GOT3 (cell line): ENCODE data around the gene ZNF319.
A peak's percentile ranks its signal among the peaks of the same experiment; 100 is the strongest.
"Not testable (repeated sequence)": the region's sequence is repeated elsewhere in the genome, so short reads cannot be mapped to it uniquely, and the experiment has no call there.

Source experiments
- DNase-seq: peaks from one replicate; lab custom pipeline; 2025; ENCODE audit warnings: mixed read lengths; lab: John Stamatoyannopoulos, UW

The ZNF319 gene

DNA sequence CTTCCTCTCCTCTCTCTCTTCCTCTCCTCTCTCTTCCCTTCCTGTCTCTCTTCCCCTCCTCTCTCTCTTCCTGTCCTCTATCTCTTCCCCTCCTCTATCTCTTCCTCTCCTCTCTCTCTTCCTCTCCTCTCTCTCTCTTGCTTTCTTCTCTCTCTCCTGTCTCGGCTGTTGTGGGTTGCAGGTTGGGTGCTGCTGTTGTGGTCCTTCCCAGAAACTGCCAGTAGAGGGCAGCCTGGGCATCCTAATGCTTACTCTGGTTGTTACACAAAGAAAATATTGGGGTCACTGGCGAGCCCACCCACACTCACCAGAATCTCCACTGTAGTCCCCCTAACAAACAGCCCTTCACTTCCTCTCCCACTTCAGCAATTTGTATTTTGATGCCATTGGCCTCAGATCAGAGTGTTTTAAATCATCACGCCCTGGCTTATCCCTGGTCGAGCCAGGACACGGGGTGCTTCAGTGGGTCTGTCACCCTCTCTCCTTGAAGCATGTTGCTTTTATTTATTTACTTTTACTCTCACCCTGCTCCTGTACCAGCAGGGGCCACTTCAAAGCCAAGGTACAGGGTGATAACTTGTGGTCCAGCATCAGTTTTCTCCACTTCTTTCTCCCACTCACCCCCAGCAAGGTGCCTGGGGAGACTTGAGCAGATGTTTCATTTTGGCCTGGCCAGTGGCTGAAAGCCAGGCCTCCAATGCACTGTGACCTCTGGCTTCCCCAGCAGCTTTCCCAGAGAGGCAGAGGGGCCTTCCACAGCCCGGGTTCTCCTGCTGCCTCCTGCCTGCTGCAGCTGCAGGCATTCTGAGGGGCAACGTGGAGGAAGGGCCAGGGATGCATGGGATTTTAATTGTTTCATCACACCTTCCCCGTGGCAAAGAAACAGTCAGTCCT lies 20.4 kb upstream of the ZNF319 start:
- no peak for DNase-seq

DNA sequence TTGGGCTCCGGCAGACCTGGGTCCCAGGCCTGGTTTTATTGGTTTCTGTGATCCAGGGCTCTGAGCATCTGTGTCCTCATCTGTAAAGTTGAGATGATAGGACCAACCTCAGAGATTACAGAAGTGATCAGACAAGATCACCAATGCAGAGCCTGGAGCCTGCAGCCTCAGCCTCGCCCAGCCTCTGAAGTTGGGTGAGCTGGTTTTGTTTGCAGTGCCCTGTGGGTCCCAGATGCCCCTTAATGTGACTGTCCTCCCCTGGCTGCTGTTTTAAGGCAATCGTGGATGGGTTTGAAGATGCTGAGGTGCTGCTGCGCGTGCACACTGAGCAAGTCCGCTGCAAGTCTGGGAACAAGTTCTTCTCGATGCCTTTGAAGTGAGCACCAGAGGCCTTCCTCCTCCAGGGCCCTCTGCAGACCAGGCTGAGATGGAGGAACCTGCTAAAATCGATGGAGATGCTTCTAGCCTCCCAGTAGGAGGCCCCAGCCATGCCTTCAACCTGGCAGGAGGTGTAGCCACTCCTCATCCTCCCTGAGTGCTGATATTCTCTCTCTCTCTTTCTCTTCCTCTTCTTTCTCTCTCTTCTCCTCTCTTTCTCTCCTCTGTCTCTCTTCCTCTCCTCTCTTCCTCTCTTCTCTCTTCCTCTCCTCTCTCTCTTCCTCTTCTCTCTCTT lies 19.5 kb upstream of the ZNF319 start:
- DNase-seq, result no peak

DNA sequence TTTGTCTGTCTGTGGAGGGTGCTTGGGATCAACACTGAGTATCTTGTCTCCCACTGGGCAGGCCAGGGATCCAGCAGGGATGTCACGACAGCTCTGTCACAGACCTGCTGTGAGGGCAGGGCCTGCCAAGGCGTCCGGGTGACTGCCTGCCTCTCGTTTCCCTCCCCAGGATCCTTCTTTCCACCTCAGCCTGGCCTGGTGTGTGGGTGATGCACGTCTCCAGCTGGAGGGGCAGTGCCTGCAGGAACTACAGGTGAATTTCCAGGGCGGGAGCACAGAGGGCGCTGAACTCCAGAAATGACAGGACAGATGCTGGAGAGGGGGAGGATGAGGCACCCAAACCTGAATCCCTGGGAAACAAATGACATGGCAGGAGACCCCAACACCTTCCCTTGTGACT lies 18.3 kb upstream of the ZNF319 start:
- DNase-seq, result no peak

DNA sequence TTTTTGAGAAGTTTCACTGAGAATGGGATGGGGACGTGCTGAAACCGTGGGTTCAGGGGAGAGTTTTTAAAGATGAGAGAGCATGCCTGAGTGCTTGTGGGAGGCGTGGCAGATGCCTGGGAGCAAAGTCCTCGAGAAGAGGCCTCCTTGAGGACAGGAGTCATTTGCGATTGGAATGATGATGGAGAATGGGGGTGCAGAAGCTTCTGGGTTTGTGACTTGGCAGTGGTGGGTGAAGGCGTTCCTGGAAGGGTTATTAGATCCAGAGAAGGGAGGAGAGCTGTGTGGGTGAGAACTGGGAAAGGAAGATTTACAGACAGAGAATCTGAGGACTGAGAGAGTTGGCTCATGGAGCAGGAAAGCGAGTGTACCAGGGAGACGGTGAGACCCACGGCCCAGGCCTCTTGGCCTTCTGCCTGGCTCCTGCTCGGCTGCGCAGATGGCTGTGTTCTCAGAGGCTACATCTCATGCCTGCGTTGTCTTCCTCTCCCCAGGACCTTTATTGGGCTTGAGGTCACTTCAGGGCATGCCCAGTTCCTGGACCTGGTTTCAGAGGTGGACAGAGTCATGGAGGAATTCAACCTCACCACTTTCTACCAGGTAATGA lies 16.5 kb upstream of the ZNF319 start:
- no peak for DNase-seq

DNA sequence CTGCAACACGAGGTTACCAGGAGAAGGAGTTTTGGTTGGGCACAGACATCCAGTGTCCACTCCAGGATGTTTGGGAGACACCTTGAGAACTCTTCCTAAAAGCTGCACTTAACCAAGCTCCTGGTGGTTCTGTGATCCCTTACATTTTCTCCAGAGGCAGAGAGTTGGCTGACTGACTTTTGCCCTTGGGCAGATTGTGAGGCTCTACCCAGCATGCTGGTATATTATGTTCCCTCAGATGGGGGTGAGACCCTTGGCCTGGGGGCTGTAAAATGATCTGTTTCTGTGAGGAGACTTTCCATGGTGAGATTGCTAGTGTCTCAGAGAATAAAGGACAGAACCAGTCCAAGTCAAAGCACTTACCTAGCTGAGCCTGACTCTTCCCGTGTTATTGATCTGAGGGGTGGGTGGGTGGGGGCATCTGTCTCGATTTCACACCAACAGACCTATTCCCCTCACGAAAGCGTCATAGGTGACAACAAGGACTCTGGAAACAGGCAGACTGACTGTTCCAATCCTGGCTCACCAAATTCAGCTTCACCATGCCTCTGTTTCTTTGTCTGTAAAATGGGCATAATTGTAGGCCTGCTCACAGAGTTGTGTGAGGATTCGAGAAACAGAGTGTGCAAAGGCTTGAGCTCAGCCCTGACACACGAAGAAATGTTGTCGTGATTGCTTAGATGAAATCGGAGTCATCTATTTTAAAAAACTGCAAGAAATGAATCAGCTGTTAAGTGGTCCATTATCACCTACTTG lies 12.9 kb upstream of the ZNF319 start:
- DNase-seq, result no peak

DNA sequence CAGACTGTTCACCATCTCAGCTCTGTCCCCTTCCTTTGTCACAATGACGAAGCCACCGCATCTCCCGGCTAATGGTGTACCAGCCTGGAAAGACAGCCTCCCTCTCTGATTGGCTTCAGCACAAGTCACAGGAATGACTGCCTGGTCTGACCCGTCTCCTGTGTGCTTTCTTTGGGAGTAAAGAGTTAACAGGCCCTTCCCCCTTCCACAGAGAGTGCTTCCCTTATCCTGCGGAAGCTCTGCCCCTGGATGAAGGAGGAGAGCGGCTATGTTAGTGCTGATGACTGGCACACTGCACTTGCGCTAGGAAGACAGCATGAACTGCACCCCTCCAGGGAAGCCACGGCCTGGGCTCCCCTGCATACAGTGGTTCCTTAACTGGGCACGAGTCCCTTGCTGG lies 12.0 kb upstream of the ZNF319 start:
- DNase-seq, result no peak

DNA sequence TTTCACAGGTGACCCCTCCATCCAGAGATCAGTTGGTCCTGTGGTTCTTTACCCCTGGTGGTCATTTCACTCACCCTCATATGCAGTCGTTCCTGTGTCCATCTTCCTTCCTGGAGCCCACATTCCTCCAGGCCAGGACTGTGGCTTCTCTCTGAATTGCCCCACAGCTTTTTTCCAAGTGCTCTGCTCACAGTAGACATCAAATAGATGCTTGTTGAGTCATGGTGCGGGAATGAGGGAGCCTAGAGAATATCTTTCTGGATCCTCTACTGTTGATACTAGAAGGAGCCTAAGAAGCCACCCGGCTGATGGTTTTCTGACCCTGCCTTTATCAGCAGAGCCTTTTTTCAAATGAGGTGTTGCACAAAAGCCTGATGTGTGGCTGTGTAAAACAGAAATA lies 11.2 kb upstream of the ZNF319 start:
- no peak for DNase-seq

DNA sequence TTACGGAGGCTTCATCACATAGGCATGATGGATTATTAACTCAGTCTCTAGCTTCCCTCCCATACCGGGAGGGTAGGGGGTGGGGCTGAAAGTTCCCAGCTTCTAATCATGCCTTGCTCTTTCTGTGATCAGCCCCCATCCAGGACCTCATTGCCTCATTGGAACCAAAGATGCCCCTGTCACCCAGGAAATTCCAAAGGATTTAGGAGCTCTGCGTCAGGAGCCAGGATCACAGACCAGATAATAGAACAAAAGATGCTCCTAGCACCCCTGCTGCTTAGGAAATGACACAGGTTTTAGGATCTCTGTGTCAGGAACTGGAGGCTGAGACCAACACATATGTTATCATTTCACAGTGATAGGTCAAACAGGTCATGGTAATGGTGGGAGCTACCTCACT lies 10.4 kb upstream of the ZNF319 start:
- DNase-seq, result no peak

DNA sequence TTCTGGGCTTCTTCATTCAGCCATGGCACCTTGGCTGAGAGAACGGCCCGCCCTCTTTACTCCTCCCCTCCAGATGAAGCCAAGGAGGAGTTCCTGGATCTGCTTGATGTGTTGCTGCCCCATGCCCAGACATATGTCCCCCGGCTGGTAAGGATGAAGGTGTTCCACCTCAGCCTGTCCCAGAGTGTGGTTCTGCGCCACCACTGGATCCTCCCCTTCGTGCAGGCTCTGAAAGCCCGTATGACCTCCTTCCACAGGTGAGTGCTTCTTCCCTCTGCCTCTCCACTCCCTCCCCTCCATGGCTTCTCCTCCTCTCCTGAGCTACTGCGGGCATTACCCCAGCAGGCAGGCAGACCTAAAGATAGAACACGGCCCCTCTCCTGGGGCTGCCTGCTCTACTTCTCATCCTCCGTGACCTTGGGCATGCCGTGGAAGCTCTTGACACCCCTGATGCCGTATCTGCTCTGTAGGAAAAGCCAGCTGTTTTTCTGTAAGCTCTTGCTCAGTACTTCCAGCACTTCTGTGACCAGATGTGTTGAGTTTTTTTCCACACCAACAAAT lies 9.5 kb upstream of the ZNF319 start:
- no peak for DNase-seq

DNA sequence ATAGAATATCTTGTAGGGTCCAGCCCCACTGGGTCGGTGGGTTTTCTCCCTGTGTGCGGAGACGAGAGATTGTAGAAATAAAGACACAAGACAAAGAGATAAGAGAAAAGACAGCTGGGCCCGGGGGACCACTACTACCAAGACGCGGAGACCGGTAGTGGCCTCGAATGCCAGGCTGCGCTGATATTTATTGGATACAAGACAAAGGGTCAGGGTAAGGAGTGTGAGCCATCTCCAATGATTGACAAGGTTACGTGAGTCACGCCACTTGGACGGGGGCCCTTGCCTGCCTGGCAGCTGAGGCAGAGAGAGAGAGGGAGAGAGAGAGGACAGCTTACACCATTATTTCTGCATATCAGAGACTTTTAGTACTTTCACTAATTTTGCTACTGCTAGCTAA lies 4.3 kb upstream of the ZNF319 start:
- not testable (repeated sequence) for DNase-seq

DNA sequence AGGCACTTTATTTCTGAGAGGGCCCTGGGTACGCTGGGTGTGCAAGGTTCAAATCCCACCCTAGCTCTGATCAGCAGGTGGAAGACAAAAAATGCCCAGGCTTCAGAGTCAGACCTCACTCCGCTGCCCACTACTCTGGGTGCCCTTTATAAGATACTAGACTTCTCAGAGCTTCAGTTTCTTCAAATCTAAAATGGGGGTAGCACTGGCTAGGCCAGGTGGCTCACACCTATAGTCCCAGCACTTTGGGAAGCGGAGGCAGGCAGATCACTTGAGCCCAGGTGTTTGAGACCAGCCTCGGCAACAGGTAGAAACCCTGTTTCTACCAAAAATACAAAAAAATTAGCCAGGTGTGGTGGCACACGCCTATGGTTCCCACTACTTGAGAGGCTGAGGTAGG lies 2.5 kb upstream of the ZNF319 start:
- DNase-seq, result no peak

DNA sequence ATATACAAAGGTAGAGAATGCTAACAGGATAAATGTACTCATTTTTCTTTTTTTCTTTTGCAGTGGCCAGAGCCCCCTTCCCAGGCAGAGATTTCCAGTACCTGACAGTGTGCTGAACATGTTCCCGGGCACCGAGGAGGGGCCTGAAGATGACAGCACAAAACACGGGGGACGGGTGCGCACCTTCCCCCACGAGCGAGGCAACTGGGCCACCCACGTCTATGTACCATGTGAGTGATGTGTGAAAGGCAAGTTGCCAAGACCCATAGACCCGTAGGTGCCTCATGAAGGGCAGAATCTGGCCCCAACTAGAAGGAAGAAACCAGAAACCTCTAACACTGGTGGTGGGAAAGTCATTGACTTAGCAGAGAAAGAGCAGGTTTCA lies 1.9 kb upstream of the ZNF319 start:
- no peak for DNase-seq

DNA sequence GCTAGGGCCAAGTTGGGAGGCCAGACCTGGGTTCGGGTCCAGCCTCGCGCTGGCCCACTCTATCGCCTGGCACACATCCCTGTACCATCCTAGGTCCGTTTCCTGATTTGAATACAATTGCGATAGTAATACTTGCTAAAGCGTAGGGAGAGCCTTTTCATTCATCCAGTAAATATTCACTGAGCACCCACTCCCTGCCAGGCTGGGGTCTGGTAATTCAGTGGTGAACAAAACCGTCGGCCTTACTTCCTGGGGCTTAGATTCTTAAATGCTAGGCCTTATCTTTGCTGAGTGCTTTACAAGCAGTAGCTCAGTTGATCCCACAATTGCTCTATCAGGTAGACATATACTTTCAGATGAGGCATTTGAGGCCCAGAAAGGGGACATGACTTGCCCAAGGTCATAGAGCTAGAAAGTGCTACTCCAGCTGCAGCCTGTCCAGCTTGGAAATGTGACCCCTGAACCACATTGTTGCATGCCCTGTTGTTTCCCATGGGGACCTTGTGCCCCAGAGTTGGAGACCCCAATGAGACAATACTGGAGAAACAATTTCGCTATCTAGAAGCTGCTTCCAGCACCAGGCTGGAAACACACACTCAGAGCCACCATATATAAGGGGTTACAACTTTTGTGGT lies 1.4 kb upstream of the ZNF319 start:
- DNase-seq, result no peak

DNA sequence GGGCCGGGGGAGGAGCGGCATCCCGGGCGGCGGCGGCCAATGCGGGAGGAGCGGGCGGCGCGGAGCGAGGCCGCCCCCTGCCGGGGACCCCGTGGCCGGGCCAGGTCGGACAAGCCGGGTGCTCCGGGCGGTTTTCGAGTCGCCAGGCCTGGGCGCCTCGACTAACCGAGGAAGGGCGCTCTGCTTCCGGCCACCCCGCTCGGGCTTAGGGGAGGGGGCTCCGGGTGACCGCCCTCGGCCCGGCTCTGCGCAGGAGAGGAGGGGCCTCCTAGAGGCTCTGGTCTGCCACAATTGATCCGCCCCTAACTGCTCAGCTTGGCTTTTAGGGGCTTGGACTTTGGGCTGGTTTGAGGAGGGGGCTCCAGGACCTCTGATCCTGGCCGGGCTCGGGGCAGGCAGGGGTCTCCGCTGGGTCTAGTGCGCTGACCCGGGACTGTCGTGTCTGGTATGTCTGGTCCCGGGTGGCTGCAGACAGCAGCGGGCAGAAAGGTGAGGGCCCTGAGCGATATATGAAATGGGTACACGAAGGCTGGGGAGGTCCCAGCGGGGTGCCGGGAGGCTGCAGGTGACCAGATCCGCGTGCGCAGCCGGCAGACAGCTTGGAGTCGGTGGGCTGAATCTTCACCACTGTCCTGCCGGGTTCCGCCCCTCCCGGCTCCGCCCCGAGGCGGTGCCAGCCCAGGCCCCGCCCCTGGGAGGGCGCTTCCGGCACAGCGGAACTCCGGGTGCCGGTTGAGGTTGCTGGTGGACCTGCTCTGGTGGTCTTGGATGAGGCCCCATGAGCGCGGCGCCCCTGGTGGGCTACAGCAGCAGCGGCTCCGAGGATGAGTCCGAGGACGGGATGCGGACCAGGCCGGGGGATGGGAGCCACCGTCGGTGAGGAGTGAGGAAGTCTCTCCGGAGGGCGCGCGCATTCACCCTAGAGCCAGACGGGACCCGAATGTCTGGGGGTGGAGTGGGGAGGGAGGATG lies 519 bp upstream of the ZNF319 start, which contains the start of gene USB1:
Gene USB1, plus strand, starts transcription at position 702 of the 971 bp plus-strand sequence. Its CDS starts 77 bp downstream, at position 779.
- peak; percentile 65 for DNase-seq

DNA sequence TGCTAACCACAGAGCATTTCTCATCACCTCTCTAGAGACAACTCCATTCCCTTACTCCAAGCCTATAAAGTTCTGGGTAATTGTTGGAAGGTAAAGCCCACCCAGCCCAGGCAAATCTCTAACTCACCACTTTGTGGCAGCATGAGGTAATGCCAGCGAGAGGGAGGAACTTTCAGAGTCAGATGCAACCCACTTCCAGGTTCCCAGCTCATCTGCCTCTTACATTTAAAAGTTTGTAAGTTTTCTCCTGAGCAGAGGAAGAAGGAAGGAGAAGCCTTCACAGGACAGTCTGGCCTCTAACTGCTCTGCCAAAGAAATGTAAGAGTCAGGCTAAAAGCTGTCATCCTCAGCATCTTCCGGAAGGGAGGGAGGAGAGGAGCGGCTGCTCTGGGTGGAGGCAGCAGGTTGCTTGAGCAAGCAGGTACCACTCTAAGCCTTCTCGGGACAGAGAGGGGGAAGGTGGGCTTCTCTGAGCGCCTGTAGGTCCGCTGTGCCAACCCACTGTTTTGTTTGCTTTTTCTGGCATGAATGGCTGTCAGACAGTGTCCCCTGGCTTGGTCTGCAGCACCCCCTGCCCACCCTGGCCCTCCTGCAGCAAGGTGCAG lies 1.0 kb downstream of the ZNF319 start:
- DNase-seq, result no peak

DNA sequence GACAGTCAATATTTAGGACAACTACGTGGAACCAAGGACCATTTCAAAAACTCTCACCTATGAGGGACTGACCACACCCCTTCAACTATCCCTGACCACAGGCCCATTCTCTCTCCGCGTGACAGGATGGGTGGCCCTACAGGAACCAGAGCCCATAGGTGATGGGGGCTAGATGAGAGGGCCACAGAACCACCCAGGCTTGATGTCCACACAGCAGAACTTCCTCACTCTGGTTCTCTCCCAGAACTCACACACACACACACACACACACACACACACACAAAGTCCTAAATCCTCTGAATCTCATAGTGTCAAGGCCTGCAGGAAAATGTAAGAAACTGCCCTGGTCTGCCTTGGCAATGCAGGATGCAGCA lies 1.5 kb downstream of the ZNF319 start:
- DNase-seq, result no peak

DNA sequence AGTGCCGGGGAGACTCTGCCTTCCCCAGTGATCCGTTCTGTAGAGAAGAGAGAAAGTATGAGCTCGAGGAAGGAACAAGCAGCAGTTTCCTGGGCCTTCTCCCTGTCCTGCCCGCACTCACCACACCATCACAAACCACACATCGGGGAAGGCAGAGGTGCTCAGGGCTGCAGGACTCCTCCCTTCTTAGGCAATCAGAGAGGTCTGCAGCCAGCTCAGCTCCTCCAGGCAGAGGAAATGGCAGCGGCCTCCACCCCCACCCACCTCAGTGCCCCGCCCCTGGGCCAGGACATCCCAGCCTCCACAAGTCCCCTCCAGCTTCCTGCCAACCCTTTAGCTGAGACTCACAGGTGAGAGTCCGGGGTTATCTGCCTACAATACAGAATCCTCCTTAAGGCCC lies 2.0 kb downstream of the ZNF319 start:
- DNase-seq, result no peak

DNA sequence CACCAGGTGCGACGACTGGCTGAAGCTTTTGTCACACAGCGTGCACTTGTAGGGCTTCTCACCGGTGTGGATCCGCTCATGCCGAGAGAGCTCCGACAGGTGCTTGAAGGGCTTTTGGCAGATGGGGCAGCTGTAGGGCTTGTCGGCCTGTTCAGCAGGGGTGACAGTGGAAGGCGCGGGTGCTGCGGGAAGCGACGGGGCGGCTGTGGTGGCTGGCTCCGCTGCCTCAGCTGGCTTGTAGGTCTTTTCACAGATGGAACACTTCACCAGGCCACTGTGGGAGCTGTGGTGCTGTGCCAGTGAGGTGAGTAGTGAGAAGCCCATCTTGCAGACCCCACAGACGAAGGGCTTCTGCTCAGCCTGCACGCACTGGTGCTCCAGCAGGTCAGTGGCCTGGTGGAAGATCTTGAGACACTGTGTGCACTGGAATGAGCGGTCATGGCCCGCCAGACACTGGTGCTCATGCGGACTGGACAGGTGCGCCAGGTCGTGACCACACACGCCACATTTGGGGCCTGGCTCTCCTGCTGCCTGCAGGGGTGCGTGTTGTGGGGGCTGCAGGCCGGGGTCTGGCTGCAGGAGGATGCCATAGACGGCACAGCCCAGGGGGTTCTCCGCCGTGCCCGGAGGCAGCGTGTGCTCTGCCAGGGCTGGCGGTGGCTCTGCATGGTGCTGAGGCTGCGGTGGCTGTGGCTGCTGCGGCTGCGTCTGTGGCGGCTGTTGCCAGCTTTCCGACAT lies 2.8 kb downstream of the ZNF319 start:
- DNase-seq, result no peak

DNA sequence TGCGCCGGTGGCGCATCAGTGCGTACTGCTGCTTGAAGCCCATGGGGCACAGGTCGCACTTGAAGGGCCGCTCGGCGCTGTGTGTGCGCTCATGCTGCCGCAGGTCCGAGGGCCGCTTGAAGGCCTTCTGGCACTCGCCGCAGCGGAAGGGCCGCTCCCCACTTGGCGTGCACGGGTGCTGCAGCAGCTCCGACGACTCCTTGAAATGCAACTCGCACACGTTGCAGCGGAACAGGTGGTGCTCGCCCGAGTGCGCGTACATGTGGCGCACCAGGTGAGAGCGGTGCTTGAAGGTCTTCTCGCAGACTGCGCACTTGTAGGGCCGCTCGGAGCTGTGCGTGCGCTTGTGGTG lies 3.3 kb downstream of the ZNF319 start:
- DNase-seq, result no peak
